Frontal cortex (tissue), 4 donors: ENCODE measurements around the gene MAN1C1. TPM values are rescaled to one million over a fixed set of nuclear protein-coding genes. Genes with fewer than 3 reads are reported as not detected.
A peak's percentile ranks its signal among the peaks of the same experiment; 100 is the strongest.
"Not testable (repeated sequence)": the region's sequence is repeated elsewhere in the genome, so short reads cannot be mapped to it uniquely, and the experiment has no call there.

Experiments used
- DNase-seq, 2 donors: peaks; one replicate each; pipeline ENCODE4 v3.0.0; 2012; ENCODE audit warnings: low spot score in 2 of 2
- FAIRE-seq: peaks from 2 replicates; lab custom pipeline; 2012; peaks lifted over from hg19 to GRCh38; lab: Jason Lieb, UNC
- total RNA-seq: library from RNA; depleted of rRNA; stranded (reverse); fragments of >200 nt; gene quantifications from one replicate; pipeline ENCODE4 v1.2.3, GENCODE V29; 2014
- donor health status: control.
- donor health status: control.
- donor health status: control.

Gene MAN1C1
- total RNA-seq, 1 donor from 2014 or later = 5.3 TPM

DNA sequence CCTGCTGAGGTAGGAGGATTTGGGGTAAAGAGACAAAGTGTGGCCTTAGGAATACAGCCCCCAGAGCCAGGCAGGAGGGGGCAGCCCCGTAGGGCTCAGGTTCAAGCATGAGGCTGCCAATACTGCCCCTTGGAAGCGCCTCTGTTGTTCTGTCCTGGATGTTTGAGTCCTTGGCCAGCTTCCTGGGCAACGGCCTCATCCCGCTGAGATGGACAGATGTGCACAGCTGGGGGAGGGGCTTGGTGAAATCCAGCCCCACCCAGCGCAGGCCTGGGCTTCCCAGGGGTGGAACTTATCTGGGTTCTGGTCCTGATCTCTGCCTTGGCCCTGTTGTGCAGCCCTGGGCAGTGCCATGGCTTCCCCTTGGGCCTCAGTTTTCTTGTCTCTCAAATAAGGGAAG is 34.8 kb upstream of the MAN1C1 start:
- DNase-seq (no peak), FAIRE-seq (no peak)

- DNase-seq (no peak), FAIRE-seq (no peak)
Observed at GRCh38 chr1:25583519-25584370, 32.8 kb upstream of the MAN1C1 start.

DNA sequence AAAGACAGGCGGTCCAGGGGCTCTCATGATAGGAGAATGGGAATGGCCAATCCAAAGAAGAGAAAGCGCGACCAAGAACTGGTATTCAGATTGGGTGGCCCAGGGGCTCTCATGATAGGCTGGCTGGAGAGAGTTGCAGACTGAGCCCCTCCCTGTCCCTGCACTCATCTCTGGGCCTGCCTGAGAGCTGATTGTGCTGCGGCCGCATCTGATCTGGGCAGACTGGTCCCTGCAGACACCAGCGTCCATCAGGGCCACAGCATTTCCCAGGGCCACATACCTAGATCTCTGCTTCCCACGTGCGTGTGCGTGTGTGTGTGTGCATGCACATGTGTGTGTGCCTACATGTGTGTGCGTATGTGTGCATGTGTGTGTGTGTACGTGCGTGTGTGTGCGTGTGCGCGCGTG is 30.4 kb upstream of the MAN1C1 start:
- no peak for FAIRE-seq
- DNase-seq = no peak

GRCh38 chr1:25587290-25587689 is 29.3 kb upstream of the MAN1C1 start:
- no peak for FAIRE-seq
- DNase-seq = no peak

DNA sequence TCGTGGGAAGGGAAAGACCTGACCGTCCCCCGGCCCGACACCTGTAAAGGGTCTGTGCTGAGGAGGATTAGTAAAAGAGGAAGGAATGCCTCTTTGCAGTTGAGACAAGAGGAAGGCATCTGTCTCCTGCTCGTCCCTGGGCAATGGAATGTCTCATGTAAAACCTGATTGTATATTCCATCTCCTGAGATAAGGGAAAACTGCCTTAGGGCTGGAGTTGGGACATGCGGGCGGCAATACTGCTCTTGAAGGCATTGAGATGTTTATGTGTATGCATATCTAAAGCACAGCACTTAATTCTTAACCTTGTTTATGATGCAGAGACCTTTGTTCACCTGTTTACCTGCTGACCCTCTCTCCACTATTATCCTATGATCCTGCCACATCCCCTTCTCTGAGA is 28.4 kb upstream of the MAN1C1 start:
- FAIRE-seq, DNase-seq: not testable (repeated sequence)

- not testable (repeated sequence) for DNase-seq, FAIRE-seq
Observed at GRCh38 chr1:25588786-25589185, 27.8 kb upstream of the MAN1C1 start.

DNA sequence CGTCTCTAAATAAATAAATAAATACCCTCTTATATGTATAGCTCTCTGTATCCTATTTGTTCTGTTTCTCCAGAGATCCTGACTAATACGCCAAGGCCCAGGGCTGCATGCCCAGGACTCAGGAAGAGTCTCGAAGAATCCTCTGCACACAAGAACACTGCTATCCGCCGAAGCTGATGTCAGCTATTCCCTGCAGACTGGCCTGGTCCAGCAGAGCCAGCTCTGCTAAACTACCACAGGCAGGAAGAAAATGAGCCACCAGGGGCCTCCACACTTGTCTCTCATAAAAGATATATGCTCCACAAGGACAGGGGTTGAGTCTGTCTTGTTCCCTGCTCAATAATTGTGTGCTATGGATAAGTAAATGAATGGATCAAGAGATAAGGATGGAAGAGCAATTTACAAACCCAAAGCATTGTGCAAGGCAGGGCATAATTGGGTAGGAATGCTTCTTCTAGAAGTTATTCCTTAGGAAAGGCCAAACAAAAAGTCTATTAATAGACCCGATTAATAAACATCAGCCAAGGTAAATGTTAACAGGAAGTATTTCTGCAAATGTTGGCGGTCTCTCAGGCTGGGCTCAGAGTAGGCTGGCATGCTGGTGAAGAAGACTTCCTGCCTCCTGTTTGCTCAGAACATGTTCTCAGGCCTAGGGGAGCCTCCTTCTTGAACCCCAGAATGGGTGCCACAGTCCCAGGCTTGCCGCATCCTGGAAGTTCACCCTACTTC is 26.3 kb upstream of the MAN1C1 start:
- FAIRE-seq (no peak), DNase-seq (no peak)

- DNase-seq = no peak
- no peak for FAIRE-seq
Observed at GRCh38 chr1:25593861-25594260, 22.7 kb upstream of the MAN1C1 start.

DNA sequence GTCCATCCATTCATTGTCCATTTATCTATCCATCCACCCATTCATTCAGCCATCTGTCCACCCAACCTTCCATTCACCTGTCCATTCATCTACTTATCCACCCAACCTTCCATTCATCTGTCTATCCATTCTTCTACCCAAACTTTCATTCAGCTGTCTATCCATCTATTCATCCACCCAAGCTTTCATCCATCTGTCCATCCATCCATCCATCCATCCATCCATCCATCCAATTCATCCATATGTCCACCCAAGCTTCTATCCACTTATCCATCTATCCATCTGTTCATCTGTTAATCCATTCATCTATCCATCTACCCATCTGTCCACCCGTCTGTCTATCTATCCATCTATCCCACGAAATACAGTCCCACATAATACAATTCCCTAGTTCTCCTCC is 21.6 kb upstream of the MAN1C1 start:
- DNase-seq = no peak
- no peak for FAIRE-seq

GRCh38 chr1:25596641-25597040 is 19.9 kb upstream of the MAN1C1 start:
- DNase-seq, FAIRE-seq: not testable (repeated sequence)

- DNase-seq (no peak), FAIRE-seq (no peak)
Observed at GRCh38 chr1:25598879-25599278, 17.7 kb upstream of the MAN1C1 start.

DNA sequence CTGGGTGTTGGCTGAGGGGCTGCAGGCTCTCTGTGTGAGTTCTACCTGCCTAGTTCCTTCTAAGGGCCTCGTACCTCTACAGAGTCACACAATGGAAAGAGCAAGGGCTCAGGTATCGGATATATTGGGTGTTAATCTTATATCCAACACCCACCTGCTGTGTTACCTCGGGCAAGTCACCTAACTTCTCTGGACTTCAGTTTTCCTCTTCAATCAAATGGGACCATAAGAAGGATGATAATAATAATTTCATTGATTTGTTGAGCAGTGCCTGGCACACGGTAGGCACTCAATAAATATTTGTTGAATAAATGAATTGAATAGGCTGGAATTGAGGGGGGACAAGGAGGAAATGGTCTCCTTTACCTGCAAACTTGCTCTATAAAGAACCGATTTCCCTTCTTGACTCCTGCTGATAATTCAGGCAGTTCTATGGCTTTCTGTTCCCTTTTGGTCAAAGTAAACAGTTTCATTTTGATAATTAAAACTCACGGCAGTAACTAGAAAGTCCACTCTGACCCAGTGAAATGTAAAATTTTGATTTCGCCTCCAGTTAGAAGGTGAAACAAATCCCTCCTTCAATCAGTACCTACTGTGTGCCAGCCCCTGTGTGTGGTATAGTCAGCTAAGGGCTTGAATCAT is 16.5 kb upstream of the MAN1C1 start:
- no peak for DNase-seq
- FAIRE-seq = no peak

DNA sequence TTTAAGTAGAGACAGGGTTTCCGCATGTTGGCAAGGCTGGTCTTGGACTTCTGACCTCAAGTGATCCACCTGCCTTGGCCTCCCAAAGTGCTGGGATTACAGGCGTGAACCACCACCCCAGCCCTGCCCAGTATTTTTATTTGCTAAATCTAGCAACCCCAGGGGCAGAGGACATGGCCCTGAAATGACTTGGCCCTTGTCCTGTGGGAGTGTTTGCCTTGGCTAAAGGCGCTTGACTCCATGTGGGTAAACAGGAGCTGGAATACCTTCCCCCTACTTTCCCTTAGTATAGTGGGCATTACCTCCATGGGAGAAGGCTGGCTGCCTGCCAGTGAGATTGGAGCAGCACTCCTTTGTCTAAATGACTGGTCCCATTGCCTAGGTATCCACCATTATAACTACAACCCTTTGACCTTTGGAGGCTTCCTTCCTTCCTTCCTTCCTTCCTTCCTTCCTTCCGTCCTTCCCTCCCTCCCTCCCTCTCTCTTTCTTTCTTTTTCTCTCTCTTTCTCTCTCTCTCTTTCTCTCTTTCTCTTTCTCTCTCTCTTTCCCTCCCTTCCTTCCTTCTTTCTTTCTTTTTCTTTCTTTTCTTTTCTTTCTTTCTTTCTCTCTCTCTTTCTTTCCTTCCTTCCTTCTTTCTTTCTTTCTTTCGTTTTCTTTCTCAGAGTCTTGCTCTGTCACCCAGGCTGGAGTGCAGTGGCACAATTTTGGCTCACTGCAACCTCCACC is 15.5 kb upstream of the MAN1C1 start:
- not testable (repeated sequence) for FAIRE-seq

GRCh38 chr1:25603779-25604538 is 12.6 kb upstream of the MAN1C1 start:
- not testable (repeated sequence) for DNase-seq, FAIRE-seq

More for the DNA sequence above, 15.5 kb upstream of the MAN1C1 start:
- not testable (repeated sequence) for DNase-seq

GRCh38 chr1:25607123-25607522 is 9.5 kb upstream of the MAN1C1 start:
- FAIRE-seq (no peak), DNase-seq (no peak)

DNA sequence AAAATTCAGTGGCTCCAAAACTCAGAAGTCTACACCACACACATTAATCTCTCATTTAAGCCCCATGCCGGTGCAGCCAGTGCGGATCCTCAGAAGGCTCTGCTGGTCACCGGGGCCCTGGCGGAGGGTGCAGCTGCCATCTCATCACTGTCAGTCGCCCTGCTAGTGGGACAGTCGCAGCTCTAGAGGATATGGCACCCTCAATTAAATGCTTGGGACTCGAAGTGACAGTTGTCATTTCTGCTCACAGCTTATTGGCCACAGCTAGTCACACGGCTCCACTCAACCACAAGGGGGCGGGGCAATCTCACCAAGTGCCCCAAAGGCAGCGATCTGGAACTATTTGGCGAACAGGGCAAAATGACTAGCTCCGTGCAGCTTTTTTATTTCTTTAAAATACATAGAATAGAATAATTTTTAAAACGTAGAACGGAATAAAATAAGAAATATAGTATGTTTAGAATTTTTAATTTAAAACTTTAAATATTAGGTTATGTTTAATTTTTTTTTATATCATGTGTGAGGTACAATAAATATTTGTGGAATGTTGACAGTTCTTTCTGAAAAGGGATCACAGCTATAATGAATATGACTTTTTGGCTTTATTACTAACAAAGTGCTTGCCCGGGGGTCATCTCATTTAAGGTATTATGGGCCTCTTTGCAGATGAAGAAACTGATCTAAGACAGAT is 8.0 kb upstream of the MAN1C1 start:
- DNase-seq = peak; percentile 72 to 73

GRCh38 chr1:25609921-25610320 is 6.7 kb upstream of the MAN1C1 start:
- FAIRE-seq (no peak), DNase-seq (no peak)

More for the DNA sequence above, 8.0 kb upstream of the MAN1C1 start:
- peak; percentile 94 for FAIRE-seq

- FAIRE-seq = no peak
- no peak for DNase-seq
Observed at GRCh38 chr1:25610822-25611630, 5.6 kb upstream of the MAN1C1 start.
